H9 (cell line): Measurements from ENCODE around the gene WNT10A. TPM values are rescaled to one million over a fixed set of nuclear protein-coding genes. Genes with fewer than 3 reads are reported as not detected.

Source experiments
- DNase-seq: peaks from one replicate; pipeline ENCODE4 v3.0.0-alpha.2; 2017
- H2AFZ ChIP-seq: one replicate; pipeline ENCODE4 v1.6.1; 2013; ENCODE audit warnings: mild to moderate bottlenecking, low read length, control low read depth, moderate library complexity
- H2AK5ac ChIP-seq: 2 replicates; pipeline ENCODE4 v1.6.1; 2013; ENCODE audit warnings: low read length, control low read depth, mixed read lengths; ENCODE audit not compliant: insufficient read length
- H2BK120ac ChIP-seq: one replicate; pipeline ENCODE4 v1.6.1; 2013; ENCODE audit warnings: low read depth, mild to moderate bottlenecking, low read length, control low read depth, inconsistent platforms; ENCODE audit not compliant: poor library complexity, severe bottlenecking
- H2BK12ac ChIP-seq: 2 replicates; pipeline ENCODE4 v1.6.1; 2013; ENCODE audit warnings: low read length, control low read depth, mixed read lengths, low read depth; ENCODE audit not compliant: insufficient read length
- H2BK15ac ChIP-seq: 2 replicates; pipeline ENCODE4 v1.6.1; 2013; ENCODE audit warnings: low read depth, low read length, control low read depth
- H2BK20ac ChIP-seq: one replicate; pipeline ENCODE4 v1.6.1; 2013; ENCODE audit warnings: low read depth, mild to moderate bottlenecking, low read length, control low read depth, inconsistent platforms; ENCODE audit not compliant: poor library complexity, severe bottlenecking
- H2BK5ac ChIP-seq: 2 replicates; pipeline ENCODE4 v1.6.1; 2013; ENCODE audit warnings: low read length, control low read depth, mixed read lengths; ENCODE audit not compliant: insufficient read length
- H3K14ac ChIP-seq: 2 replicates; pipeline ENCODE4 v1.6.1; 2013; ENCODE audit warnings: low read length, control low read depth; ENCODE audit not compliant: insufficient read depth
- H3K18ac ChIP-seq: 2 replicates; pipeline ENCODE4 v1.6.1; 2013; ENCODE audit warnings: low read depth, mild to moderate bottlenecking, mixed read lengths, low read length, control low read depth; ENCODE audit not compliant: insufficient read length
- H3K23ac ChIP-seq: 2 replicates; pipeline ENCODE4 v1.6.1; 2013; ENCODE audit warnings: low read length, control low read depth, mixed read lengths, low read depth; ENCODE audit not compliant: insufficient read length
- H3K23me2 ChIP-seq: 2 replicates; pipeline ENCODE4 v1.6.1; 2013; ENCODE audit warnings: low read depth, mild to moderate bottlenecking, mixed read lengths, low read length, control low read depth; ENCODE audit not compliant: insufficient read length, poor library complexity, severe bottlenecking
- H3K27ac ChIP-seq: 2 replicates; pipeline ENCODE4 v1.5.1; 2013; ENCODE audit warnings: low read length, control low read depth, mixed read lengths, low read depth; ENCODE audit not compliant: insufficient read length
- H3K27me3 ChIP-seq: 2 replicates; pipeline ENCODE4 v1.6.1; 2013; ENCODE audit warnings: low read length, control low read depth, inconsistent platforms; ENCODE audit not compliant: insufficient read depth
- H3K4ac ChIP-seq: 2 replicates; pipeline ENCODE4 v1.6.1; 2013; ENCODE audit warnings: low read depth, mild to moderate bottlenecking, control low read depth, inconsistent platforms, low read length, moderate library complexity
- H3K4me1 ChIP-seq: 2 replicates; pipeline ENCODE4 v1.6.1; 2013; ENCODE audit warnings: low read length, control low read depth, inconsistent platforms; ENCODE audit not compliant: insufficient read depth
- H3K4me2 ChIP-seq: 2 replicates; pipeline ENCODE4 v1.6.1; 2013; ENCODE audit warnings: low read length, control low read depth, mixed read lengths; ENCODE audit not compliant: insufficient read length, insufficient read depth
- H3K56ac ChIP-seq: 2 replicates; pipeline ENCODE4 v1.6.1; 2013; ENCODE audit warnings: low read depth, mild to moderate bottlenecking, mixed read lengths, low read length, control low read depth; ENCODE audit not compliant: insufficient read length
- H3K79me1 ChIP-seq: 2 replicates; pipeline ENCODE4 v1.6.1; 2013; ENCODE audit warnings: low read depth, mild to moderate bottlenecking, moderate library complexity, low read length, control low read depth, inconsistent platforms; ENCODE audit not compliant: insufficient read depth, poor library complexity, severe bottlenecking
- H3K79me2 ChIP-seq: 2 replicates; pipeline ENCODE4 v1.6.1; 2013; ENCODE audit warnings: low read length, control low read depth, inconsistent platforms; ENCODE audit not compliant: insufficient read depth
- H3K9ac ChIP-seq: 2 replicates; pipeline ENCODE4 v1.6.1; 2013; ENCODE audit warnings: low read length, control low read depth, mixed read lengths; ENCODE audit not compliant: insufficient read length; ENCODE audit errors: extremely low read depth
- H3K9me3 ChIP-seq: one replicate; pipeline ENCODE4 v1.6.1; 2013; ENCODE audit warnings: low read depth, low read length, inconsistent platforms; ENCODE audit not compliant: control insufficient read depth
- H3T11ph ChIP-seq: one replicate; pipeline ENCODE4 v1.6.1; 2013; ENCODE audit warnings: mild to moderate bottlenecking, low read length, control low read depth, inconsistent platforms
- H4K20me1 ChIP-seq: one replicate; pipeline ENCODE4 v1.6.1; 2013; ENCODE audit not compliant: control insufficient read depth, insufficient read length, insufficient read depth
- H4K5ac ChIP-seq: 2 replicates; pipeline ENCODE4 v1.6.1; 2013; ENCODE audit warnings: low read depth, mild to moderate bottlenecking, mixed read lengths, low read length, control low read depth; ENCODE audit not compliant: insufficient read length
- H4K8ac ChIP-seq: replicated peaks from 2 replicates; pipeline ENCODE4 v1.6.1; 2013; ENCODE audit warnings: low read length, control low read depth, mixed read lengths, low read depth; ENCODE audit not compliant: insufficient read length
- H4K91ac ChIP-seq: 2 replicates; pipeline ENCODE4 v1.6.1; 2013; ENCODE audit warnings: low read depth, mild to moderate bottlenecking, moderate library complexity, mixed read lengths, low read length, control low read depth; ENCODE audit not compliant: insufficient read length
- H3K27ac Mint-ChIP-seq, 3 experiments: 2 replicates in 2 of 3; 3 replicates in 1 of 3; pipeline ENCODE4 v1.8.0; 2020 to 2021; ENCODE audit warnings: mixed read lengths in 3 of 3, mild to moderate bottlenecking in 1 of 3, moderate library complexity in 1 of 3
- H3K27me3 Mint-ChIP-seq: 2 replicates; pipeline ENCODE4 v1.8.0; 2021; ENCODE audit warnings: low read depth, mild to moderate bottlenecking, moderate library complexity, mixed read lengths
- H3K36me3 Mint-ChIP-seq, 3 experiments: 2 replicates in 2 of 3; 3 replicates in 1 of 3; pipeline ENCODE4 v1.8.0; 2020 to 2021; ENCODE audit warnings: low read depth in 3 of 3, mixed read lengths in 3 of 3; ENCODE audit not compliant: insufficient read depth in 1 of 3
- H3K4me1 Mint-ChIP-seq, 2 experiments: 2 replicates each; pipeline ENCODE4 v1.8.0; 2020; ENCODE audit warnings: mixed read lengths in 2 of 2
- H3K4me3 Mint-ChIP-seq, 2 experiments: 2 replicates in 1 of 2; 3 replicates in 1 of 2; pipeline ENCODE4 v1.8.0; 2020 to 2021; ENCODE audit warnings: mild to moderate bottlenecking in 2 of 2, mixed read lengths in 2 of 2, moderate library complexity in 1 of 2
- H3K9me3 Mint-ChIP-seq, 2 experiments: 2 replicates in 1 of 2; 3 replicates in 1 of 2; pipeline ENCODE4 v1.8.0; 2020; ENCODE audit warnings: mild to moderate bottlenecking in 2 of 2, mixed read lengths in 2 of 2, moderate library complexity in 1 of 2
- WGBS: extraction: QIAGEN DNeasy Blood & Tissue Kit; methylation state at CpG from one replicate; pipeline ENCODE4 v1.1.7; 2013; ENCODE audit warnings: missing lambda C conversion rate, low lambda C conversion rate, mixed read lengths; ENCODE audit not compliant: insufficient read length; ENCODE audit errors: extremely low coverage; 5-methylcytosine and 5-hydroxymethylcytosine counted together
- total RNA-seq: library from RNA; stranded (reverse); gene quantifications from 2 replicates; pipeline ENCODE4 v1.2.1, GENCODE V29; 2021
- TF ChIP-seq, protein P1 (sequence below): fragments of 200-600 bp; sonication (generic); conservative IDR thresholded peaks from 3 replicates; pipeline ENCODE4 v1.8.0; 2021; ENCODE audit warnings: antibody characterized with exemption, mild to moderate bottlenecking

Gene WNT10A
- total RNA-seq, 1 experiment from 2014 or later = not detected

GRCh38 chr2:218854860-218855259, 25.8 kb upstream of the WNT10A start:
- Histone ChIP-seq H3K27ac (no peak overlapping the region), H3K79me2 (no peaks in the 10 kb centered on the region), H3T11ph (no peak overlapping the region), H3K4me1 (no peaks in the 10 kb centered on the region; the same call in 1 of the 2 replicates), H3K9ac (no peak overlapping the region), H4K91ac (no peak overlapping the region), H4K20me1 (no peaks in the 10 kb centered on the region), H2BK12ac (no peak overlapping the region), H3K56ac (no peak overlapping the region), H4K5ac (no peak overlapping the region), H3K27me3 (peaks cover 61% of the 10 kb centered on the region), H3K23ac (no peak overlapping the region), H2BK15ac (no peak overlapping the region), H2AK5ac (no peak overlapping the region), H3K18ac (no peak overlapping the region), H2BK120ac (no peak overlapping the region), H3K4ac (no peak overlapping the region), H2BK20ac (no peak overlapping the region), H3K23me2 (peaks cover 3% of the 10 kb centered on the region), H3K79me1 (no peaks in the 10 kb centered on the region), H2AFZ (no peak overlapping the region), H3K9me3 (no peaks in the 10 kb centered on the region), H4K8ac (no peak overlapping the region), H2BK5ac (no peak overlapping the region), H3K4me2 (no peak overlapping the region), H3K14ac (no peak overlapping the region)
- Mint-ChIP-seq H3K27ac (no peak overlapping the region), H3K9me3 (peaks cover 0 to 3% of the 10 kb centered on the region in 2 experiments; a peak in 1 of 5 replicates), H3K4me1 (peaks cover 26 to 54% of the 10 kb centered on the region in 2 experiments), H3K4me3 (no peak overlapping the region), H3K36me3 (no peaks in the 10 kb centered on the region), H3K27me3 (peaks cover 77% of the 10 kb centered on the region)
- WGBS = no CpG with 5 or more reads among the region's 5 CpGs
- TF ChIP-seq, protein P1, sequence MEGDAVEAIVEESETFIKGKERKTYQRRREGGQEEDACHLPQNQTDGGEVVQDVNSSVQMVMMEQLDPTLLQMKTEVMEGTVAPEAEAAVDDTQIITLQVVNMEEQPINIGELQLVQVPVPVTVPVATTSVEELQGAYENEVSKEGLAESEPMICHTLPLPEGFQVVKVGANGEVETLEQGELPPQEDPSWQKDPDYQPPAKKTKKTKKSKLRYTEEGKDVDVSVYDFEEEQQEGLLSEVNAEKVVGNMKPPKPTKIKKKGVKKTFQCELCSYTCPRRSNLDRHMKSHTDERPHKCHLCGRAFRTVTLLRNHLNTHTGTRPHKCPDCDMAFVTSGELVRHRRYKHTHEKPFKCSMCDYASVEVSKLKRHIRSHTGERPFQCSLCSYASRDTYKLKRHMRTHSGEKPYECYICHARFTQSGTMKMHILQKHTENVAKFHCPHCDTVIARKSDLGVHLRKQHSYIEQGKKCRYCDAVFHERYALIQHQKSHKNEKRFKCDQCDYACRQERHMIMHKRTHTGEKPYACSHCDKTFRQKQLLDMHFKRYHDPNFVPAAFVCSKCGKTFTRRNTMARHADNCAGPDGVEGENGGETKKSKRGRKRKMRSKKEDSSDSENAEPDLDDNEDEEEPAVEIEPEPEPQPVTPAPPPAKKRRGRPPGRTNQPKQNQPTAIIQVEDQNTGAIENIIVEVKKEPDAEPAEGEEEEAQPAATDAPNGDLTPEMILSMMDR = no peak
- DNase-seq = no peak
